NCI-H345 treated with DMSO at 0.1 percent for 48 hours (cell line): Measurements from ENCODE around the gene PLXND1.
A peak's percentile ranks its signal among the peaks of the same experiment; 100 is the strongest.

ENCODE experiments used
- DNase-seq: peaks from one replicate; lab custom pipeline; 2025; ENCODE audit not compliant: unreplicated experiment; lab: John Stamatoyannopoulos, UW

PLXND1 gene

DNA sequence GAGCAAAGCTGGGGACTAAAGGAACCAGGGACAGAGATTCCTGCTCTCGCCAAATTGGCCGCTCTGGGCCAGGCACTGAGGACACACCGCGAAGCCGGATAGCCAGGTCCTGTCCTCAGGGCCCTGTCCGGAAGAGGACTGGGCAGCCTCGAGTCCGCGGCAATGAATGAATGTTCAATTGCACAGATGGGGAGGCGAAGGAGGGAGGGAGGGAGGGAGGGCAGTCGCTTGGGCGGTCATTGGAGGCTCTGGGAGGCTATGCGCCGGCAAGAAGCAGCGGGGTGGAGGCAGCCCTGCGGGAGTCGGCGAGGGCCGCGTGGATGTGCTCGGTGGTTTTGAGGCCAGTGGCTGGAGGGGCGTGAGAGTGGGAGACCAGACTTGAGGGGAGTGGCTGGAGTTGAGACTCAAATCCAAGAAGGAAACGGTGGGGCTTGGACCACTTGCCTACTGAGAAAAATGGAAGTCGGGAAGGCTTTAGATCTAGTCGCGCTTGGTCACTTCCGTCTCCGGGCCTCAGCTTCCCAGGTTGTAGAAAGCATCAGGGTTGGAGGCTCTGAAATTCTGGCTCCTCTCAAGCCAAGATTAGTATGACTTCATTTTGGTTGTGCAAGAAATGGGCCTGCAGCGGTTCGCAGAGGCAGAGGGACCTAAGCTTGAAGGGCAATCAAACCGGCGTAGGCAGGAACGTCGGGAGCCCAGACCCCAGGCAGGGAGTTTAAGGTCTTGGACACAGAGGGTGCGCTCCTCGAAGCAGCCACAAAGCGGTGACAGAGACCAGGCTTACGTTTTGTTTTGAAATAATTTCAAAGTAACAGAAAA is 21.1 kb upstream of the PLXND1 start:
- DNase-seq = peak; percentile 36

DNA sequence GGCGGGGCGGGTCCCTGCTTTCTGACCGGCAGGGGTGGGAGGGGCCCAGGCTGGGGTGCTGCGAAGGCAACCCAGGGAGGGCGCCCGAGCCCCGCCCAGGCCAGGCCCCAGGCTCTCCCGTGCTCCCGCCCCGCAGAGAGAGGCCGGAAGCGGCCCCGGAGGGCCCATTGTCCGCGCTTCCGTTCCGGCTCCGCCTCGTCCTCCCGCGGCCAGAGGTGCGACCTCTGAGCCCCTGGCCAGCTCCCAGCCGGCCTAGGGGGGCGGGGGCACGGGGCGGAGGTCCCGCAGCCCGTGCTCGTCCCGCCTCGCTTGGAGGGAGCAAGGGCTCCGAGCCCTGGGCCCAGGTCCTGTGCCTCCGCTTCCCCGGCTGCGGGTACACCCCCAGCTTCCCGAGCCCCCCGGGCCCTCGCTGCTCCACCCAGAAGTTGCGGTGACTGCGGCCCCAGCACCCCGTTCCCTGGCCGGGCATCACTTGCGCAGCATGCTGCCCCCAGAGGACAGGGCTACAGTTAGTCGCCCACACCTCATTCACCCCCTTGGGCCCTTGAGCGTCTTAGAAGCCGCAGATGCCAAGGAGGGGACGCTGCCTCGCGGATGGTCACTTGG is 20.4 kb upstream of the PLXND1 start:
- no peak for DNase-seq

DNA sequence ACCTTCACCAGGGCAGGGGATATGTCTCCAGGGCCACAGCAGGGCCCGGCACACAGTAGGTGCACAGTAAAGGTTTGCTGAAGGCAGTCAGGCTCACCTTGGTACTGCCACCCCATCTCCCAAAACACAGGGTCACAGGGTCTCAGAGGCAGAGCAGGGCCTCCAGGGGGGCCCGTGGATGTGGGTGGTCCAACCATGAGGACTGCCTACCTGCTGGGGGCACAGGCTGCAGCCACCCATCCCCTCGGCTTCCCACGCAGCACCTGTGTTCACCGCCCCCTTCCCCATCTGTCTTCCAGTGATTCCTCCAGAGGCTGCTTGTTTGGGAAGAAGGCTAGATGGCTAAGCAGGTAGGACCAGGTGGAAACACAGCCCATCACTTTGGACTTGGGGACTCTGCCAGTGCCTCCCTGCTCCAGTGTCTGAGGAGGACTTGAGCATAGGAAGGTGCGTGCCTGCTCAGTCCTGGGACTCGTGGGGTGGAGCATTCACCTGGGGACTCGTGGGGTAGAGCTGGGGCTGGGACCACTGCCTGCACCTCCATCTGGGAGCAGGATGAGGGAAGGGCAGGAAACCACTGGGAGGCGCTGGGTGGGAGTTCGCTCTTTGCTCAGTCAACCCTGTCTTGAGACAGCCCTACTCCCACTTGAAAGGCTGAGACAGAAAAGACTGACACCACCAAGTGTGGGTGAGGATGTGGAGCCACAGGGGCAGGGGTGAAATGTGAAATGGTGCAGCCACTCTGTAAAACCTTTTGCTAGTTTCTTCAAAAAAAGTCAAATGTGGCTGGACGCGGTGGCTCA is 18.8 kb upstream of the PLXND1 start:
- no peak for DNase-seq

DNA sequence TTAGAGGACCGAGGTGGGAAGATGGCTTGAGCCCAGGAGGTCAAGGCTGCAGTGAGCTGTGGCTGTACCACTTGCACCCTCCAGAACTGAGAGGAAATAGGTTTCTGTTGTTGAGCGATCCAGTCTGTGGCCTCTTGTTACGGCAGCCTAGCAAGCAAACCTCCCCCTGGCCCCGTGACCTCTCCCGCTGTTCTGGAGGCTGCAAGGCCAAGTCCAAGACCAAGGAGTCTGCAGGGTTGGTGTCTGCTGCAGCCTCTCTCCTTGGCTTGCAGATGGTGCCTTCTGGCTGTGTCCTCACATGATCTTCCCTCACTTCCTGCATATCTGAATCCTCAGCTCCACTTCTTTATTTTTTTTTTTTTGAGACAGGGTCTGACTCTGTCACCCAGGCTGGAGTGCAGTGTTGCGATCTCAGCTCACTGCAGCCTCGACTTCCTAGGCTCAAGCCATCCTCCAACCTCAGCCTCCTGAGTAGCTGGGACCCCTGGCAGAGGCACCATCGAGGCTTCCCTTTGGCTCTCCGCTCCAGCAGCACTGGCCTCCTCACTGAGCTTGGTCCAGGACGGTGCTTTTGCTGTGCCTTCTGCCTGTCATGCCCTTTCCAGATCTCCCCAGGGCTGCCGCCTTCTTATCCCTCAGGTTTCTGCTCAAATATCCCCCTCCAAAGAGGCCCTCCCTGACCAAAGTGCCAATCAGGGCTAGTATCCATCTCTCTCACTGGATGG is 18.0 kb upstream of the PLXND1 start:
- DNase-seq = no peak

DNA sequence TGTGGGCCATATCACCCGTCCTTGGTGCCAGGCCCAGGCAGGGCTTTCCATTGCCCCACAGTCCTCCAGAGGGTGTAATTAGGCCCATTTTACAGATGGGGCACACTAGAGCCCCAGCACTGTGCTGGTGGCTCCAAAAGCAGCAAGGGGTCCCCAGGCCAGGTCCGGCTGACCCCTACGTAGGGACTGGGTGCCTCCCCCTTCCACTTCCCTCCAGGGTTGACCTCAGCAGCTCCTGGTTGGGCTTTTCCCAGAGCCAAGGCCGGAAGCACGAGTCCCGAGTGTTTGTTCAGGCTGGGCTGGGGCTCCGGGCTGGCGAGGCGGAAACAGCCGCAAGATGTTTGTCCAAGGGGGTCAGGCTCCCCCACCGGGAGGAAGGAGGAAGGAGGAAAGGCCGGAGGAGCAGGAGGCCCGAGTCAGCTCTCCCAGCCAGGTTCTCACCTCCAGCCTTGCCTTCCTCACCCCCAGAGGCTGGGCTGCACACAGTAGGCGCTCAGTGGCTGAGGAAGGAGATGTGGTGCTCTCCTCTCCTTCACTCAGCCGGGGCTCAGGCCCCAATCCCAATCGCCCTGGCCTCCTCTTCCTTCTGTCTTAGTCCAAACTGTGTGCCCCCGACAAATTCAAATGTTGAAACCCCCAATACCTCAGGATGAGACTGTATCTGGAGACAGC is 17.1 kb upstream of the PLXND1 start:
- DNase-seq = no peak

DNA sequence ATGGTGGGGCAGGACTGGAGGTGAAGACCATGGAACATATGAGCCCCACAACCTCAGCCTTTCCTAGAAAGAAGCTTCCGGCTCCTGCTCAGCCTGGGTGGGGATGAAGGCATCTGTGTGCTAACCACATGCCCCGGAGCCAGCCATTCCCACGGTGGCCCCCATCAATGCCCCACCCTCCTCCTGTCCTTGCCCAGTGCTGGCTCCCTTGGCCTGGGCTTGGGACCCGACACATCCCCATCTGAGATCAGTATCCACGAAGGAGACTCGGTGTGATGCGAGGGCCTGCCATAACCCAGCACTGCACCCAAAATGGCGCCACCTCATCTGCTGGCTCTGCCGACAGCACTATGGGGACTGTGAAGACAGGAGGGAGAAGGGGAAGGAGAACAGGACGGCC is 16.5 kb upstream of the PLXND1 start:
- no peak for DNase-seq

DNA sequence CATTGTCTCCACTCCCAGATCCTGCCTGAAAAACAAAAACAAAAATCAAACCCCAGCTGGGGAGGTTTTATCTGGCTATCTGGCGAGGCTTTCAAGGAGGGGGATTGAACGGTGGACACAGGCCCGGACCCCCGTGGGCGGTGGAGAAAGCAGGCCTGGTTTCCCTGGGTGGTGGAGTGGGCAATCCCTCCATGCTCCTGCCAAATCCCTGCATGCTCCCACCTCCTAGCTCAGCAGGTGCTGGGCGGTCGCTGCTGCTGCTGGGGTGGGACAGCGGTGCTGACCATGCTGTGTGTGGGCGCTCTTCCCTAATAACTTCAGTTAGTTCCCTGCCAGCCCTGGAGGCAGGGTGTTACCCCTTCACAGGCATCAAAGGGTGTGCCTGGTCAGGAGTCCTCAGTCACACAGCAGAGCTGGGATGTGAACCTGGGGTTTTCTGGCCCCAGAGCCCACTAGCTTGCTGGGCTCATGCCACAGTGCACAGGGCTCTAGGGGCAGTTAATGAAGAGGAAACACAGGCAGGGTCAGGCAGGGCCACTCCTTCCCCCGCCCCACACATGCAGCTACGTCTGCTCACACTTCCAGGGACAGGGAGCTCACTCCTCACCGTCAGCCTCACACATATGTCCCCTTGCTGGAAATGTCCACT is 15.9 kb upstream of the PLXND1 start:
- DNase-seq = no peak

DNA sequence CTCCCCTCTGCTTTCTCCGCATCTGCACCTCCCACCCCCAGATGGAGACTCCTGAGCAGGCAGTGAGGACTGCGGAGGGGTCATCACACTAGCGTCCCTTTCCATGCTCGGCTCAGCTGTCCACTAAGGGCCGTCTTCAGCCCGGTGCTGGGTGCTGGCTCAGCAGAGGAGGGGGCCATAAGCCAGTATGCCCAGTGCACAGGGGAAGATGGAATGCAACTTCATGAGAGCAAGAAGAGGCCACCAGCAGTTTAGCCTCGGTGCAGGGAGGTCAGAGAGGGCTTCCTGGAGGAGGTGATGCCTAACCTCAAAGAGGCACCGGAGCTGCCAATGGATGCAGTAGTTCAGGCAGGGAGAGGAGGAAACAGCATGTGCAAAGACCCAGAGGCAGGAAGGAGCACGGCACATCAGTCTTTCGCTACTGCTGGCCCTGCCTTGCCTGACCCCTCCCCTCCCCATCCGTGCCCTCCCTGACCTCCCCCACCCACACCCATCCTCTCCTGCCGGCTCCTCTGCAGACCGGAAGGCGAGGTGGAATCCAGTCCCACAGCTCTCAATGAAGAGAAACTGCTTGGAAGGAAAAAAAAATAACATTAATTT is 15.2 kb upstream of the PLXND1 start:
- no peak for DNase-seq

DNA sequence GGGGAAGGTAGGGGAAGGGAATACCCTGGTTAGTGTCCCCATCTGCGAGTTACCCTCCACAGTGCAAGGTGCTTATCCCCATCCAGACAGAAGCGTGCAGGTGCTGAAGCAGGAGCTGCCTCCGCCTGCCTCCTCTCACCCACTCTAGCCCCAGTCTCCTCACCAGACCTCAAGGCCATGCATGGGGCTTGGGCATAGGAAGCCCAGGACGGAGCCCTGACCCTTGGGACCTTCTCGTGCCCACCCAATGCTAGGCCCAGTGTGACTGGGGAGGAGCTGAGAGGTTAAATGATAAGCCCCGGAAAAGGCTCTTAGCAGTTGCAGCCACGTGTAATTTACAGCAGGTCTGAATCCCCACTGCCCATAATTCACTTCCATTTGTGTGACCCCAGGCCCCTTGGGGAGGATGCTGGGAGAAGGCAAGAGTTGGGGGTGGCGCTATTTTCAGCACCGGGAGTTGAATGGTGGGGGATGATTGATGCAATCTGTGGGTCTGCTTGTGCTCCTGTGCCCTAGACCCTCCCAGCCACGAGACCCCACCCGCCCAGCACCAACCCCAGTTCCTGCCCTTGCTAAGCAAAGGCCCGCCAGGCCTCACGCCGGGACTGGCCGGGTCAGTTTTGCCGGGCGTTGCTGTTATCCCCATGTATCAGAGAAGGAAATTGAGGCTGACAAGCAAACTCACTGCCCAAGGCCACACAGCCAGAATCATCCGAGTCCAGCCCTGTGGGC is 14.5 kb upstream of the PLXND1 start:
- no peak for DNase-seq

DNA sequence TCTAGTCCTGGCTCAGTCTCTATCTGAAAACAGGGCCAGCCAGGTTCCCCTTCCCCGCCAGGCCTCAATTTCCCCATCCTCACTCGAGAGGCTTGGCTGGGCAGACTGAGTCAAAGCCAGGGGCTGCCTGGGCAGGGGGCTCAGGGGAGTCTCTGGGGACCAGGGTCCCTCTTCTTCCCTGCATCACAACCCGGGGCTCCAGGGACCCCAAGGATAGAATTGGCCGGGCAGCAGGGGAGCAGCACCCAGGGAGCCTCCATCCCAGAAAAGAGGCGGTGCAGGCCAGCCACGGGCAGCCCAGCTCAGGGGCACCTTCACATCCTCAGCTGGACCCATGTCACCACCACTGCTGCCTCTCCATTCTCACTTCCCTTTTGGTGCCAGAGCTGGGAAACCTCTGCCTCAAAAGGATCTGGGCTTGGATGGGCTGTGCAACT is 13.3 kb upstream of the PLXND1 start:
- DNase-seq = no peak

DNA sequence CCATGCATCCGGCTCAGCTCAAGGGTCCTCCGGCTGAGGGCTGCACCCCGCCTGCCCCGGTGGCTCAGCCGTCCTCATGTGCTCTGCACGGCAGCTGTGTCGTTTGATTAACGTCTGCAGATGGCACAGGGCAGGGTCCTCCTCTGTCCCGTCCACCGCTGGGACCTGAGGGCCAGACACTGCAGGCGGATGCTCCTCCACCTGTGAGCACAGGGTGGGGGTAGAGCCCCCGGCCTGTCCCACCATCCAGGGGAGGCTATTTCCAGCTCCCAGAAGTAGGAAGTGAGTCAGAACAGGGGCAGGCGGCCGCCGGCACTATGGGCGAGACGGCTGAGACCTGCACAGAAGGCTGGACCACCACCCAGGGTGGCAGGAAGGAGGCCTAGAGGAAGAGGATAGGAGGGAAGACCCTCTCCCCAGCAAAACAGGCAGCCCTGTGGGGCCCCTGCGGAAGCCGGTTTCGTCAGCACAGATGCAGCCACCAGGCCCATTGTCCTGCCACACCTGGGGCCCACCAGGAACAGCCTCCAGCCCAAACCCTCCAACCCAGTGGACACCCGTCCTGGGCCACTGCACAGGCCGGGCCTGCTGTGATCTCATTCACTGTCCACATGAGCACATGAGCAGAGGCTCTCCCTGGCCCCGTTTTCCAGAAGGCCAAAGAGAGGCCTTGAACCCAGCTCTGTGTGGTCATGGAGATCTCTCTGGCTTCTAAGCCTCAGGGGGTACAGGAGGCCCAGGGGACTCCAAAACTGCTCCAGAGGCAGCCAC is 12.6 kb upstream of the PLXND1 start:
- no peak for DNase-seq

DNA sequence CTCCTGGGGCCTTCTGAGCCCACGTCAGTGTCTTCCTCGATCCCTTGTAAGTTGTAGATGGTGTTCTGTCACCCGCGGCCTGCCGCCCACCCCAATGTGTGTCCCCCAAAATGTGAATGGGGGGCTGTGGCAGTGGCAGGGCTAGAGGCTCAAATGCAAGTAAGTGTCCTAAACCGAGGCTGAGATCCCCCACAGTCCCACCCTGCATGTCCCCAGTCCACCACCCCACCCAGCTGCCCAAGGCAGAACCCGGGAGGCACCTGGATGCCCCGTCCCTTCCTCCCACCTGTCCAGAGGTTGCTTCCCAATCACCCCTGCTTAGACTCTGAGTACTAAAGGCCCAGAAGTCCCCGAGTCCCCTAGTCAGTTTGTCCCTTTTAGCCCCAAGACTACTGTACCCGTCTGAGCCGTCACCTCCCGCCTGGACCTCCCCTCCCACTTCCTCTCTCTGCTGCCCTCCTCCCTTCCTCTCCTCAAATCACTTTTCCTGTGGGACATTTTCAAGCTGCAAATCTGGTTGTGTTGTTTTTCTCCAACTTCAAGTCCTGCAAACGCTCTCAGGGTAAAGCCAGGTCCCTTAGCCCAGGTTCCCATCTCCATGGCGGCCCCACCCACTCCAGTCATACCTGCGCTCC is 11.8 kb upstream of the PLXND1 start:
- DNase-seq = no peak

DNA sequence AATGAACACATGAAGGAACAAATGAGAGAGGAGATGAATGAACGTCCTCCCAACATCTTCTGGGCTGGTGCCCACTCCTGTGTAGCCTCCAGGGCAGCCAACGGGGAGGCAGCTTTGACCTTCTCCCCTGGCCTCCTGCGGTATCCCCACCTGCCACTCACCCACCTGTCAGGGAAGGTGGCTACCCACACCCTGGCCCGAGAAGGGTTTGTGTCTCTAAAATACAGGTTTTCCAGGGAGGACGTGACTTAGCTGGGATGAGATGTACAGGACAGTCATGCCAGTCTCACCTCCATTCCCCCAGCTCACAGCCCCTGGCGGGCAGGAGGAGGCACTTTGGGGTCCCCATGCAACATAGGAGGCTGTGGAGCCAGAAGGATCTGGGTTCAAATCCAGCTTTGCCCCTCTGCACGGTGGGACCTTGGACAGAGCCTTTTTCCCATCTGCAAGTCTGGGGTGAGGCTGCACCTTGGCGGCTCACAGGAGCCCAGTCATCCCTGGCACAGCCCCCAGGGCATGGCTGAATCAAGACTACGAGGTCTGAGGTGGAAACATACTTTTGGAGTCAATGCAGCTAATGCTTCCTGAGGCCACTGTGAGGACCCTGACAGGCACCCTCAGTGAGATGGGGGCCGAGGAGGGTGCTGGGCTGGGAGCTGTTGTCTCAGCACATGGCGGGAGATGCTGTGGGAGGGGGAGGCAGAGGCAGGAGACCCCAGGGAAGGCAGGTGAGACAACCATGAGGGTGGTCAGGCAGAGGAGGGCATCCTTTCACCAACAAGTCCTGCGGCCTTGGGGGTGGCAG is 11.1 kb upstream of the PLXND1 start:
- DNase-seq = no peak

DNA sequence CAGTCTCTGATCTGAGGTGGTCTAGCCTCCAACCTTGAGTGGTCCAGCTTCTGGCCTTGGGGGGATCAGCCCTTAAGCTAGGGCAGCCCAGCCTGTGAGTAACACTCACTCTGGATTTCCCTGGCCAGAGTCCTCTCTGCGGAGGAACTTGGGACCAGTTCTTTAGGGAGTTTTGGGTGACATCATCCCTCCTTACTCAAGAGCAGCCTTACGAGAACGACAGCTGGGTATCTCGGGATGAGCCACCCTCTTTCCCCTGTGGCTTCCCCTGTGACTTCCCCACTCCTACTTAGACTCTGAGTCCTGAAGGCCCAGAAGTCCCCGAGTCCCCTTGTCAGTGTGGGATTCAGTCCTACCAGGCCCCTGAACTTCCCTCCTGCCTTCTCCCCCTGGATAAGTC is 10.2 kb upstream of the PLXND1 start:
- no peak for DNase-seq

DNA sequence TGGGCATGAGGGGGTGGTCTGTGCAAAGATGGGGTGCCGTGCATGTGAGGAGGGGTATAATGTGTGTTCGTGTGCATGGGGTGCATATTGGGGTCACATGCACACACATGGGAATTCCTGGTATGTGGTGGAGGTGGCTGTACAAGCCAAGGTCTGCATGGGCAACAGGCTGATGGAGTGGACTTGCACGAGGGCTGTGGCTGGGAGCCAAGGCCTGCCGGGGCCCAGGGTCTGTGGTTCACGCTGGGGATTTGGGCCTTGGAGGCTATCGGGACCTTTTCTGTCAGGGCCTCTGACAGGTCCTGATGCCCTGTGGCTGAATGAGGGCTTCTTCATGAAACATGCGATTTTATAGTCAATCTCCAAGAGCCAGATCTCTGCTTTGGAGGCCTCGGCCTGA is 9.8 kb upstream of the PLXND1 start:
- DNase-seq = no peak

DNA sequence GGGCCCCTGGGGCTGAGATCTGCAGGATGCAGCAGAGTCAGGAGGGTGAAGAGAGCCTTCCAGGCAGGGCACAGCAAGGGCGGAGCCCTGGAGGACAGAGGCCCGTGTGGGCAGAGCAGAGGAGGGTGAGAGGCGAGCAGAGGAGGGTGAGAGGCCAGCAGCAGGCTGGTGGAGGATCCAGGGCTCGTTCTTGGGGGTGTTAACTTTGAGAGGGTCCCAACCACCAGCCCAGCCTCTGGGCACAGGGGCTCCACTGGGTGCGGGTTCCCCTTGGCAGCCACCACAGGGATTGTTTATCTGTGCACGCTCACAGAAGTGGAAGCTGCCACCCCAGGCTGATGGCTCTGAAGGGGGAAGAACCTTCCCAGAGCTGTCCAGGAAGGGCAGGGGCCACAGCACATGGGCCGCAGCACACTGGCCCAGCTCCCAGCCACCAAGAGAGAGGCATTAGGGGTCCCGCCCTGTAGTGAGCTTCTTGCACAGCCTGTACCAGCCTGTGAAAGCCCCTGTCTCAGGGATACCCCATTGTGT is 9.3 kb upstream of the PLXND1 start:
- no peak for DNase-seq

DNA sequence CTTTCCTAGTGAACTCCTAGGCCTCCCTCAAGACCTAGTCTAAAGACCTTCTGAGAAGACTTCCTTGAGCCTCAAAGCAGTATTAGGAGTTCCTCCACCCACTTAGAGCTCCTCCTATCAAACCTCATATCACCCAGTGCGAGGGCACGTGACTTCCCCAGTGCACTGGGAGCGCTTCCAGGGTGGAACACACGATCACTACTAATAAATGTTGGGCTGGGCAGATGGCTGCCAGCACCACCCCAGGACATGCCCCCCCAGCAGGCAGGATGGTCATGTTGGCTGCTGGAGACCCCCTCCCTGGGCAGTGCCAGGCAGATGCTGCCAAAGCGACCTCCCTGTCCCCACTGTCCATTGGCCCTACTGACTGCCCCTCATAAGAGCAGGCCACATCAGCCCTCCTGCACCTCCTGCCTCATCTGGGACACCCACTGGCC is 8.5 kb upstream of the PLXND1 start:
- no peak for DNase-seq
